K562 (cell line): ENCODE measurements around the gene MDM1. TPM values are rescaled to one million over a fixed set of nuclear protein-coding genes. Genes with fewer than 3 reads are reported as not detected.

ENCODE experiments used
- ATF1 ChIP-seq, 2 experiments: fragments of 450-650 bp in 1 of 2; IDR thresholded peaks; 2 replicates each; pipeline ENCODE4 v1.6.1; 2016; ENCODE audit warnings: missing compliant biosample characterization in 1 of 2, missing genetic modification characterization in 1 of 2
- CTCF ChIP-seq, 3 experiments: IDR thresholded peaks in 2 of 3; conservative IDR thresholded peaks in 1 of 3; 2 replicates each; pipeline ENCODE4 v1.5.1; 2011 to 2012; ENCODE audit warnings: low read length in 3 of 3, mild to moderate bottlenecking in 3 of 3, control low read depth in 2 of 3, improper control_type of control experiment in 1 of 3, inconsistent platforms in 1 of 3, low read depth in 1 of 3, mixed read lengths in 1 of 3, moderate library complexity in 1 of 3; ENCODE audit not compliant: insufficient read depth in 2 of 3
- EGR1 ChIP-seq: fragments of 450-650 bp; conservative IDR thresholded peaks from 2 replicates; pipeline ENCODE4 v1.6.1; 2017; ENCODE audit warnings: mild to moderate bottlenecking
- GTF2A2 ChIP-seq: IDR thresholded peaks from 2 replicates; pipeline ENCODE4 v1.6.1; 2016; ENCODE audit warnings: mild to moderate bottlenecking, missing genetic modification characterization, missing compliant biosample characterization
- HMG20A ChIP-seq: fragments of 450-650 bp; formaldehyde crosslinking; conservative IDR thresholded peaks from 2 replicates; pipeline ENCODE4 v1.4.0; 2020; ENCODE audit warnings: mild to moderate bottlenecking, mixed read lengths
- MAFG ChIP-seq: fragments of 450-650 bp; conservative IDR thresholded peaks from 2 replicates; pipeline ENCODE4 v1.6.1; 2016; ENCODE audit warnings: missing genetic modification characterization, missing compliant biosample characterization
- NEUROD1 ChIP-seq: fragments of 150-350 bp; IDR thresholded peaks from 2 replicates; pipeline ENCODE4 v1.6.1; 2014; ENCODE audit warnings: borderline replicate concordance, low read length, low read depth; ENCODE audit not compliant: partially characterized antibody
- NR2C2 ChIP-seq, 2 experiments: fragments of 200-800 bp in 1 of 2; sonication (Bioruptor generic) in 1 of 2; sonication (generic) in 1 of 2; formaldehyde crosslinking in 1 of 2; IDR thresholded peaks; 2 replicates each; pipeline versions ENCODE4 v1.6.1 to v1.8.0; 2016 to 2022; ENCODE audit warnings: mild to moderate bottlenecking in 1 of 2, missing compliant biosample characterization in 1 of 2, missing genetic modification characterization in 1 of 2, missing genetic modification reagents in 1 of 2
- RFX7 ChIP-seq: fragments of 250-450 bp; sonication (Bioruptor Pico); IDR thresholded peaks from 2 replicates; pipeline ENCODE4 v1.5.1; 2021; ENCODE audit warnings: mild to moderate bottlenecking
- TAF9B ChIP-seq: fragments of 450-650 bp; IDR thresholded peaks from 2 replicates; pipeline ENCODE4 v1.6.1; 2018; ENCODE audit warnings: mild to moderate bottlenecking; ENCODE audit not compliant: partially characterized antibody
- TCFL5 ChIP-seq: fragments of 250-450 bp; sonication (Bioruptor Pico); conservative IDR thresholded peaks from 2 replicates; pipeline ENCODE4 v1.6.1; 2021; ENCODE audit warnings: mild to moderate bottlenecking, moderate library complexity, matching md5 sums
- TRIM28 ChIP-seq: fragments of 450-650 bp; IDR thresholded peaks from 2 replicates; pipeline ENCODE4 v1.6.1; 2017
- ZHX1 ChIP-seq: fragments of 150-350 bp; conservative IDR thresholded peaks from 2 replicates; pipeline ENCODE4 v1.6.1; 2014; ENCODE audit warnings: low read length
- ZNF197 ChIP-seq: fragments of 200-800 bp; sonication (Bioruptor generic); IDR thresholded peaks from 2 replicates; pipeline ENCODE4 v1.6.1; 2016; ENCODE audit warnings: low read depth, missing genetic modification characterization, missing compliant biosample characterization
- ZNF212 ChIP-seq: fragments of 450-650 bp; formaldehyde crosslinking; IDR thresholded peaks from 2 replicates; pipeline ENCODE4 v1.4.0; 2020; ENCODE audit warnings: mild to moderate bottlenecking
- ZNF253 ChIP-seq: fragments of 250-450 bp; sonication (Bioruptor Pico); conservative IDR thresholded peaks from 2 replicates; pipeline ENCODE4 v1.6.1; 2021; ENCODE audit warnings: mild to moderate bottlenecking
- ZNF324 ChIP-seq: fragments of 250-450 bp; sonication (Bioruptor Pico); IDR thresholded peaks from 2 replicates; pipeline ENCODE4 v1.4.0; 2020; ENCODE audit warnings: mild to moderate bottlenecking
- ZNF444 ChIP-seq: fragments of 250-450 bp; sonication (Bioruptor Pico); IDR thresholded peaks from 2 replicates; pipeline ENCODE4 v1.4.0; 2020; ENCODE audit warnings: mild to moderate bottlenecking, moderate library complexity
- ZNF449 ChIP-seq: fragments of 250-450 bp; sonication (Bioruptor Pico); IDR thresholded peaks from 2 replicates; pipeline ENCODE4 v1.8.0; 2022; ENCODE audit warnings: moderate library complexity, mild to moderate bottlenecking, inconsistent platforms
- ZNF583 ChIP-seq: fragments of 250-450 bp; sonication (Bioruptor Pico); IDR thresholded peaks from 2 replicates; pipeline ENCODE4 v1.4.0; 2020
- ZNF76 ChIP-seq: fragments of 250-450 bp; sonication (Bioruptor Pico); IDR thresholded peaks from 2 replicates; pipeline ENCODE4 v1.4.0; 2020; ENCODE audit warnings: mild to moderate bottlenecking, moderate library complexity, borderline replicate concordance
- ZNF780A ChIP-seq: fragments of 250-450 bp; sonication (Bioruptor Pico); IDR thresholded peaks from 2 replicates; pipeline ENCODE4 v1.5.0; 2021; ENCODE audit warnings: mild to moderate bottlenecking
- polyA plus RNA-seq, 8 experiments: library from polyadenylated mRNA; depleted of rRNA in 4 of 8; stranded (reverse) in 5 of 8; unstranded in 3 of 8; fragments of >200 nt; fragmentation: Nextera tagmentation in 2 of 8; fragmentation: Illumina TruSeq in 1 of 8; extraction: Ambion mirVana in 2 of 8; extraction: Trizol in 1 of 8; gene quantifications; 2 replicates each; pipeline versions ENCODE4 v1.2.1 to v1.2.3, GENCODE V29; 2011 to 2014; ENCODE audit warnings: inconsistent platforms in 1 of 8, missing spikeins in 1 of 8
- total RNA-seq, 7 experiments: library from RNA; depleted of rRNA in 6 of 7; stranded (reverse); fragments of >200 nt in 6 of 7; fragmentation: Illumina TruSeq in 2 of 7; extraction: Trizol in 2 of 7; gene quantifications; 2 replicates each; pipeline versions ENCODE4 v1.2.1 to v1.2.3, GENCODE V29; 2011 to 2021; ENCODE audit warnings: low replicate concordance in 1 of 7

The MDM1 gene
- total and polyA plus RNA-seq, 9 of the 15 experiments (the other 6 are each of a cell fraction or from before 2014, with no cell fraction given) = 7.5 to 16.8 (median 13.1) TPM

GRCh38 chr12:68352067-68352466 is 19.9 kb upstream of the MDM1 start (continued):
- TF ChIP-seq ZHX1 (no peak), ZNF449 (CRISPR knock-in tag) (peak; percentile 92), ZNF253 (CRISPR knock-in tag) (peak; percentile 74; the same call in 1 of the 2 replicates), CTCF (IDR thresholded peaks at IDR 0.05 in 2 of 3, conservative IDR thresholded peaks at IDR 0.05 in 1 of 3; ENCODE audit: insufficient read depth in 2 of 3, low read depth in 1 of 3, low read length in 3 of 3) (no peak), ZNF583 (CRISPR knock-in tag) (peak; percentile 95), ZNF324 (CRISPR knock-in tag) (peak; percentile 72), ZNF212 (CRISPR knock-in tag) (peak; percentile 93), TAF9B (no peak), ZNF780A (CRISPR knock-in tag) (peak; percentile 72; the same call in 1 of the 2 replicates), ZNF444 (CRISPR knock-in tag) (peak; percentile 88), EGR1 (no peak), NEUROD1 (no peak), ZNF197 (peak; percentile 92), HMG20A (CRISPR knock-in tag) (0 out of 2 replicates have a peak, but pooled peaks have one; percentile 72), ATF1 (CRISPR knock-in tag; IDR thresholded peaks at IDR 0.05) (no peak), ATF1 (tag; IDR thresholded peaks at IDR 0.05) (0 out of 2 replicates have a peak, but pooled peaks have one; percentile 41), ZNF76 (peak; percentile 97), RFX7 (CRISPR knock-in tag) (no peak), TCFL5 (peak; percentile 90), TRIM28 (no peak), GTF2A2 (peak; percentile 78), NR2C2 (CRISPR knock-in tag; IDR thresholded peaks at IDR 0.05) (no peak), NR2C2 (tag; IDR thresholded peaks at IDR 0.05) (peak; percentile 66), MAFG (tag) (peak; percentile 21; the same call in 1 of the 2 replicates)
